Renal pelvis (tissue), 12 donors: ENCODE data around the gene UCHL5. TPM values are rescaled to one million over a fixed set of nuclear protein-coding genes. Genes with fewer than 3 reads are reported as not detected.

Experiments
- DNase-seq: peaks from one replicate; pipeline ENCODE4 v3.0.0-alpha.2; 2013
- long read RNA-seq, 16 experiments: transcript quantifications; one replicate each; lab custom pipeline, GENCODE V29; 2026
- polyA plus RNA-seq, 3 donors: library from polyadenylated mRNA; unstranded; fragments of 120-200 nt; gene quantifications; one replicate each; pipeline ENCODE4 v1.2.1, GENCODE V29; 2013; ENCODE audit not compliant: insufficient read length in 3 of 3

Gene UCHL5
- polyA plus RNA-seq, result 10 to 100 TPM; 36.8 to 45.4 (median 41.4) TPM
- long read RNA-seq, donor 1, full-length matches to known transcripts, result 20 of 20 reads
- long read RNA-seq, donor 1, partial matches to known transcripts, result 0 of 20 reads
- long read RNA-seq, donor 1, other reads (novel, unspliced or antisense), result 0 of 20 reads
- long read RNA-seq, donor 2, full-length matches to known transcripts, result 10 of 10 reads
- long read RNA-seq, donor 2, partial matches to known transcripts, result 0 of 10 reads
- long read RNA-seq, donor 2, other reads (novel, unspliced or antisense), result 0 of 10 reads
- long read RNA-seq, donor 3, full-length matches to known transcripts, result 9 of 9 reads
- long read RNA-seq, donor 3, partial matches to known transcripts, result 0 of 9 reads
- long read RNA-seq, donor 3, other reads (novel, unspliced or antisense), result 0 of 9 reads
- long read RNA-seq, donor 4, full-length matches to known transcripts, result 9 of 9 reads
- long read RNA-seq, donor 4, partial matches to known transcripts, result 0 of 9 reads
- long read RNA-seq, donor 4, other reads (novel, unspliced or antisense), result 0 of 9 reads
- long read RNA-seq, donor 5, full-length matches to known transcripts, result 5 of 5 reads
- long read RNA-seq, donor 5, partial matches to known transcripts, result 0 of 5 reads
- long read RNA-seq, donor 5, other reads (novel, unspliced or antisense), result 0 of 5 reads
- long read RNA-seq, donor 6, full-length matches to known transcripts, result 14 of 14 reads
- long read RNA-seq, donor 6, partial matches to known transcripts, result 0 of 14 reads
- long read RNA-seq, donor 6, other reads (novel, unspliced or antisense), result 0 of 14 reads
- long read RNA-seq, donor 7, full-length matches to known transcripts, result 16 of 16 reads
- long read RNA-seq, donor 7, partial matches to known transcripts, result 0 of 16 reads
- long read RNA-seq, donor 7, other reads (novel, unspliced or antisense), result 0 of 16 reads
- long read RNA-seq, donor 8, full-length matches to known transcripts, result 4 of 4 reads
- long read RNA-seq, donor 8, partial matches to known transcripts, result 0 of 4 reads
- long read RNA-seq, donor 8, other reads (novel, unspliced or antisense), result 0 of 4 reads
- long read RNA-seq, donor 9, full-length matches to known transcripts, result 10 of 10 reads
- long read RNA-seq, donor 9, partial matches to known transcripts, result 0 of 10 reads
- long read RNA-seq, donor 9, other reads (novel, unspliced or antisense), result 0 of 10 reads
- long read RNA-seq, donor 10, full-length matches to known transcripts, result 9 of 14 reads
- long read RNA-seq, donor 10, partial matches to known transcripts, result 5 of 14 reads
- long read RNA-seq, donor 10, other reads (novel, unspliced or antisense), result 0 of 14 reads
- long read RNA-seq, donor 11, full-length matches to known transcripts, result 4 of 4 reads
- long read RNA-seq, donor 11, partial matches to known transcripts, result 0 of 4 reads
- long read RNA-seq, donor 11, other reads (novel, unspliced or antisense), result 0 of 4 reads
- long read RNA-seq, donor 12, full-length matches to known transcripts, result 13 of 13 reads
- long read RNA-seq, donor 12, partial matches to known transcripts, result 0 of 13 reads
- long read RNA-seq, donor 12, other reads (novel, unspliced or antisense), result 0 of 13 reads
- long read RNA-seq, donor 13, full-length matches to known transcripts, result 4 of 16 reads
- long read RNA-seq, donor 13, partial matches to known transcripts, result 12 of 16 reads
- long read RNA-seq, donor 13, other reads (novel, unspliced or antisense), result 0 of 16 reads
- long read RNA-seq, donor 14, result 0 reads
- long read RNA-seq, donor 15, full-length matches to known transcripts, result 12 of 41 reads
- long read RNA-seq, donor 15, partial matches to known transcripts, result 29 of 41 reads
- long read RNA-seq, donor 15, other reads (novel, unspliced or antisense), result 0 of 41 reads
- long read RNA-seq, donor 16, full-length matches to known transcripts, result 6 of 6 reads
- long read RNA-seq, donor 16, partial matches to known transcripts, result 0 of 6 reads
- long read RNA-seq, donor 16, other reads (novel, unspliced or antisense), result 0 of 6 reads

GRCh38 chr1:193059282-193060114, at the start of gene UCHL5, which contains the start of gene RO60:
Gene UCHL5, minus strand, starts transcription at chr1:193059360. Its CDS starts 100 bp downstream, at chr1:193059260.
Gene RO60, plus strand, starts transcription at chr1:193059612. Its CDS starts 9,443 bp downstream, at chr1:193069055.
- peak; percentile 97 for DNase-seq

- no peak for DNase-seq
Observed at GRCh38 chr1:193108471-193108870, 49.3 kb upstream of the UCHL5 start.

GRCh38 chr1:193105821-193106177, 46.6 kb upstream of the UCHL5 start:
- DNase-seq, result no peak

- DNase-seq, result peak; percentile 79
Observed at GRCh38 chr1:193104907-193105820, 46.0 kb upstream of the UCHL5 start, which contains the start of gene GLRX2. Gene GLRX2, minus strand, starts transcription at chr1:193105414. Its CDS starts 32 bp downstream, at chr1:193105382.

- DNase-seq, result peak; percentile 42
Observed at GRCh38 chr1:193104502-193104906, 45.3 kb upstream of the UCHL5 start.

GRCh38 chr1:193103759-193104501, 44.8 kb upstream of the UCHL5 start:
- DNase-seq, result no peak

GRCh38 chr1:193102662-193103061, 43.5 kb upstream of the UCHL5 start:
- no peak for DNase-seq

GRCh38 chr1:193094112-193094511, 35.0 kb upstream of the UCHL5 start:
- no peak for DNase-seq

- no peak for DNase-seq
Observed at GRCh38 chr1:193090865-193091264, 31.7 kb upstream of the UCHL5 start.

GRCh38 chr1:193087893-193088292, 28.7 kb upstream of the UCHL5 start:
- no peak for DNase-seq

- DNase-seq, result no peak
Observed at GRCh38 chr1:193086342-193086741, 27.2 kb upstream of the UCHL5 start.

- no peak for DNase-seq
Observed at GRCh38 chr1:193085263-193085662, 26.1 kb upstream of the UCHL5 start.

- no peak for DNase-seq
Observed at GRCh38 chr1:193083365-193084088, 24.4 kb upstream of the UCHL5 start.

GRCh38 chr1:193079187-193079586, 20.0 kb upstream of the UCHL5 start:
- DNase-seq, result no peak

- no peak for DNase-seq
Observed at GRCh38 chr1:193077991-193078390, 18.8 kb upstream of the UCHL5 start.

GRCh38 chr1:193070942-193071341, 11.8 kb upstream of the UCHL5 start:
- no peak for DNase-seq

- no peak for DNase-seq
Observed at GRCh38 chr1:193070386-193070753, 11.2 kb upstream of the UCHL5 start.
